Measurements from ENCODE around the gene GEMIN7. TPM values are rescaled to one million over a fixed set of nuclear protein-coding genes. Genes with fewer than 3 reads are reported as not detected.
A peak's percentile ranks its signal among the peaks of the same experiment; 100 is the strongest.

The GEMIN7 gene
- total and polyA plus RNA-seq, 2 of the 13 experiments (the other 11 are each of a cell fraction or from before 2014, with no cell fraction given), result 24.1 to 30.6 TPM

DNA sequence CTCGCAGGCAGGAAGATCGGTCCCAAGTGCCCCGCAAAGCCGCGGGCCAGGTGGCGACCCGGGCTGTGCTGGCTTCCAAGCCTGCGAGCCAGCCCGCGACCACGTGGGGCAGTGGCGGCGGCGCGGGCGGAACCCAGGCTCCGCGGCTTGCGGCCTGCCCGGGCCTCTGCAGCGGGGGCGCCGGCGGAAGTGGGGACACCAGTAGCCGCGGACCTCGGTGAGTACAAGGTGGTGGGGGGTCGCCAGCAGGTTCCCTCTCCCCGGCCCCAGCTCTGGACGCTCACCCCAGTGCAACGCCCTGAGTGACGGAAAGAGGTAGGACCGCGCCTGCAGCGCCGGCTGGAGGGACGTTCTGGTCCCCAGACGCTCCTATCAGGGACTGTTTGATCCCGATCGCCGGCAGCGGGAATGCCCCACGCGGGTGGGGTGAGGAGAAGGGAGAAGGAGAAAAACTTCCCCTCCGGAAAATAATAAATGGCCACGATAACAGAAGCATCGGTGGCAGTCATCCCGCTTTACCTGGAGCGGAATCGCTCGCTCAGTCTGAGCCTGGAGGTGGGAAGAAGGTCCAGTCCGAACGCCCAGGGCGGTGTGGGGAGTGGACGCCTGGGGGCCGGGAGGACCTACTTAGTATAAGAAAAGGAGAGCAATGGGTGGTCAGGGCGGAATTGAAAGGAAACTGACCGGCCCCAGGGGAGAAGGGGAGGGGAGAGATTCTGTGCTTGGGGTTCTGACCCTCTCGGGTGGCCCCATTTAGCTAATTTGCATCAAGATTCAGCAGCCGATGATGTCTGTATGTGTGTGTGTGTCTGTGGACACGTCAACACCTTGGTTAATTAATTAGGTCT is at the start of gene GEMIN7 (continued):
- TF ChIP-seq MXD1 (CRISPR knock-in tag; IDR thresholded peaks at IDR 0.05), result peak; percentile 96
- TF ChIP-seq EED (CRISPR knock-in tag; IDR thresholded peaks at IDR 0.05), result peak; percentile 61; the same call in 1 of the 2 replicates
- peak; percentile 93 for TF ChIP-seq ZNF607 (CRISPR knock-in tag; IDR thresholded peaks at IDR 0.05; ENCODE audit: borderline replicate concordance)
- TF ChIP-seq USF2 (IDR thresholded peaks at IDR 0.05; ENCODE audit: low read depth, low read length), result peak; percentile 37; the same call in 1 of the 2 replicates
- peak; percentile 49; the same call in 1 of the 2 replicates for TF ChIP-seq USF2 (CRISPR knock-in tag; IDR thresholded peaks at IDR 0.05; ENCODE audit: borderline replicate concordance)
- TF ChIP-seq, protein P1, sequence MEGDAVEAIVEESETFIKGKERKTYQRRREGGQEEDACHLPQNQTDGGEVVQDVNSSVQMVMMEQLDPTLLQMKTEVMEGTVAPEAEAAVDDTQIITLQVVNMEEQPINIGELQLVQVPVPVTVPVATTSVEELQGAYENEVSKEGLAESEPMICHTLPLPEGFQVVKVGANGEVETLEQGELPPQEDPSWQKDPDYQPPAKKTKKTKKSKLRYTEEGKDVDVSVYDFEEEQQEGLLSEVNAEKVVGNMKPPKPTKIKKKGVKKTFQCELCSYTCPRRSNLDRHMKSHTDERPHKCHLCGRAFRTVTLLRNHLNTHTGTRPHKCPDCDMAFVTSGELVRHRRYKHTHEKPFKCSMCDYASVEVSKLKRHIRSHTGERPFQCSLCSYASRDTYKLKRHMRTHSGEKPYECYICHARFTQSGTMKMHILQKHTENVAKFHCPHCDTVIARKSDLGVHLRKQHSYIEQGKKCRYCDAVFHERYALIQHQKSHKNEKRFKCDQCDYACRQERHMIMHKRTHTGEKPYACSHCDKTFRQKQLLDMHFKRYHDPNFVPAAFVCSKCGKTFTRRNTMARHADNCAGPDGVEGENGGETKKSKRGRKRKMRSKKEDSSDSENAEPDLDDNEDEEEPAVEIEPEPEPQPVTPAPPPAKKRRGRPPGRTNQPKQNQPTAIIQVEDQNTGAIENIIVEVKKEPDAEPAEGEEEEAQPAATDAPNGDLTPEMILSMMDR (CRISPR knock-in tag; IDR thresholded peaks at IDR 0.05), result peak; percentile 22; the same call in 1 of the 2 replicates
- peak; percentile 98 for TF ChIP-seq ZBTB38 (CRISPR knock-in tag; IDR thresholded peaks at IDR 0.05)
- TF ChIP-seq, protein P2, sequence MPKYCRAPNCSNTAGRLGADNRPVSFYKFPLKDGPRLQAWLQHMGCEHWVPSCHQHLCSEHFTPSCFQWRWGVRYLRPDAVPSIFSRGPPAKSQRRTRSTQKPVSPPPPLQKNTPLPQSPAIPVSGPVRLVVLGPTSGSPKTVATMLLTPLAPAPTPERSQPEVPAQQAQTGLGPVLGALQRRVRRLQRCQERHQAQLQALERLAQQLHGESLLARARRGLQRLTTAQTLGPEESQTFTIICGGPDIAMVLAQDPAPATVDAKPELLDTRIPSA (CRISPR knock-in tag; IDR thresholded peaks at IDR 0.05; ENCODE audit: borderline replicate concordance), result no peak
- TF ChIP-seq AFF4 (CRISPR knock-in tag; IDR thresholded peaks at IDR 0.05), result 0 out of 2 replicates have a peak, but pooled peaks have one; percentile 57
- TF ChIP-seq, protein P3, sequence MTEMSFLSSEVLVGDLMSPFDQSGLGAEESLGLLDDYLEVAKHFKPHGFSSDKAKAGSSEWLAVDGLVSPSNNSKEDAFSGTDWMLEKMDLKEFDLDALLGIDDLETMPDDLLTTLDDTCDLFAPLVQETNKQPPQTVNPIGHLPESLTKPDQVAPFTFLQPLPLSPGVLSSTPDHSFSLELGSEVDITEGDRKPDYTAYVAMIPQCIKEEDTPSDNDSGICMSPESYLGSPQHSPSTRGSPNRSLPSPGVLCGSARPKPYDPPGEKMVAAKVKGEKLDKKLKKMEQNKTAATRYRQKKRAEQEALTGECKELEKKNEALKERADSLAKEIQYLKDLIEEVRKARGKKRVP (CRISPR knock-in tag; IDR thresholded peaks at IDR 0.05), result peak in 1 of 2 experiments; percentile 75; a peak in 1 of 4 replicates
- TF ChIP-seq ZNF614 (CRISPR knock-in tag; IDR thresholded peaks at IDR 0.05; ENCODE audit: borderline replicate concordance), result peak; percentile 63; the same call in 1 of the 2 replicates
- TF ChIP-seq, protein P4, sequence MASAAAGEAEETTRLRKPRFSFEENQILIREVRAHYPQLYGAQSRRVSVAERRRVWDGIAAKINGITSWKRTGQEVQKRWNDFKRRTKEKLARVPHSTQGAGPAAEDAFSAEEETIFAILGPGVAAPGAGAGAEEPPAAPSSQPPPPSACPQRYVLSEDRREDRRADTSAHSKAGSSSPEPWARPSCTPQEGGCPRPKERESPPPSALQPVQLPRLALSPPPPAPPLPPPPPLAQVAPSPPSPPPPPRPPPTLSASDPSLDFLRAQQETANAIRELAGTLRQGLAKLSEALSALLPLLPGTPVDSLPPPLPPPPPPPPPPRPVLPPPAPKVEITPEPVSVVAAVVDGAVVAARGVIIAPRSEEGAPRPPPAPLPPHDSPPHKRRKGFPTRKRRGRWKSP (CRISPR knock-in tag; IDR thresholded peaks at IDR 0.05), result peak; percentile 64; the same call in 1 of the 2 replicates
- TF ChIP-seq KDM5A (IDR thresholded peaks at IDR 0.05; ENCODE audit: borderline replicate concordance, low read length), result peak; percentile 98
- no peak for TF ChIP-seq NCOA1 (CRISPR knock-in tag; IDR thresholded peaks at IDR 0.05)
- peak; percentile 72; the same call in 1 of the 2 replicates for TF ChIP-seq ADNP (CRISPR knock-in tag; IDR thresholded peaks at IDR 0.05)
- TF ChIP-seq PHF8 (CRISPR knock-in tag; IDR thresholded peaks at IDR 0.05), result peak; percentile 85
